ENCODE results near the gene PLOD3.

Gene PLOD3

GRCh38 chr7:101238226-101239182, 21.1 kb upstream of the PLOD3 start:
- no peak for DNase-seq

- DNase-seq = no peak
Observed at GRCh38 chr7:101237206-101238067, 20.1 kb upstream of the PLOD3 start, which contains the start of gene CLDN15. Gene CLDN15, minus strand, starts transcription at chr7:101237802. Its CDS starts 221 bp downstream, at chr7:101237581.

GRCh38 chr7:101236292-101236835, 19.0 kb upstream of the PLOD3 start:
- DNase-seq = no peak

GRCh38 chr7:101235522-101235921, 18.1 kb upstream of the PLOD3 start:
- no peak for DNase-seq

GRCh38 chr7:101235050-101235449, 17.7 kb upstream of the PLOD3 start:
- DNase-seq = no peak

GRCh38 chr7:101234636-101235035, 17.3 kb upstream of the PLOD3 start:
- DNase-seq = no peak

- DNase-seq = no peak
Observed at GRCh38 chr7:101233907-101234547, 16.6 kb upstream of the PLOD3 start.

- no peak for DNase-seq
Observed at GRCh38 chr7:101232141-101232850, 14.9 kb upstream of the PLOD3 start.

GRCh38 chr7:101231644-101232043, 14.3 kb upstream of the PLOD3 start:
- DNase-seq = no peak

- DNase-seq = no peak
Observed at GRCh38 chr7:101226721-101227120, 9.3 kb upstream of the PLOD3 start.

- no peak for DNase-seq
Observed at GRCh38 chr7:101225650-101226049, 8.3 kb upstream of the PLOD3 start.

GRCh38 chr7:101223528-101223927, 6.1 kb upstream of the PLOD3 start:
- no peak for DNase-seq

- no peak for DNase-seq
Observed at GRCh38 chr7:101222275-101222830, 5.0 kb upstream of the PLOD3 start.

GRCh38 chr7:101220295-101220694, 2.9 kb upstream of the PLOD3 start:
- no peak for DNase-seq

- DNase-seq = no peak
Observed at GRCh38 chr7:101218236-101219125, 1.1 kb upstream of the PLOD3 start.

GRCh38 chr7:101216860-101217387, 457 bp downstream of the PLOD3 start:
- no peak for DNase-seq

- no peak for DNase-seq
Observed at GRCh38 chr7:101216001-101216859, 1.2 kb downstream of the PLOD3 start.

- no peak for DNase-seq
Observed at GRCh38 chr7:101212014-101212413, 5.4 kb downstream of the PLOD3 start.

GRCh38 chr7:101211501-101211900, 5.9 kb downstream of the PLOD3 start:
- no peak for DNase-seq

All from CD4-positive, alpha-beta T cell treated with Interleukin-10 for 1 hour (primary cell).